ENCODE data around the gene ATPAF1.

DNA sequence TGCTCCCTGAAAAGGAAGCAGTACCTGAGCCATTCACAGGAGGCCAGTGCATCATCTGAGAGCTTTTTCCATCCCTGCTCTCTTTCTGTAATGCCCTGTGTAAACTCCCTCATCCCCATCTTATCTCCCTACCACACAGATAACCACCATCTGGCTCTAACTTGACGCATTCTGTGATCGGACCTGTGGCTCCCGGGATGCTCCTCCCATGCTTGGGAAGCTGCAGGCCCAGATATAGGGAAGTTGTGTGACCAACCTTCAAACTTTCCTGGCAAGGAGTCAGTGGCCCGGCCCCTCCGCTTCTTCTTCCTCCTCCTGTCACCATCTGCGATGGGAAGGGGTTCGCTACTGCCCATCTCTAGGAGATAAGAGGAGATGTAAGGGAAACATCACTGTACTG is 85.2 kb downstream of the ATPAF1 start:
- TF ChIP-seq, protein P1, sequence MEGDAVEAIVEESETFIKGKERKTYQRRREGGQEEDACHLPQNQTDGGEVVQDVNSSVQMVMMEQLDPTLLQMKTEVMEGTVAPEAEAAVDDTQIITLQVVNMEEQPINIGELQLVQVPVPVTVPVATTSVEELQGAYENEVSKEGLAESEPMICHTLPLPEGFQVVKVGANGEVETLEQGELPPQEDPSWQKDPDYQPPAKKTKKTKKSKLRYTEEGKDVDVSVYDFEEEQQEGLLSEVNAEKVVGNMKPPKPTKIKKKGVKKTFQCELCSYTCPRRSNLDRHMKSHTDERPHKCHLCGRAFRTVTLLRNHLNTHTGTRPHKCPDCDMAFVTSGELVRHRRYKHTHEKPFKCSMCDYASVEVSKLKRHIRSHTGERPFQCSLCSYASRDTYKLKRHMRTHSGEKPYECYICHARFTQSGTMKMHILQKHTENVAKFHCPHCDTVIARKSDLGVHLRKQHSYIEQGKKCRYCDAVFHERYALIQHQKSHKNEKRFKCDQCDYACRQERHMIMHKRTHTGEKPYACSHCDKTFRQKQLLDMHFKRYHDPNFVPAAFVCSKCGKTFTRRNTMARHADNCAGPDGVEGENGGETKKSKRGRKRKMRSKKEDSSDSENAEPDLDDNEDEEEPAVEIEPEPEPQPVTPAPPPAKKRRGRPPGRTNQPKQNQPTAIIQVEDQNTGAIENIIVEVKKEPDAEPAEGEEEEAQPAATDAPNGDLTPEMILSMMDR (conservative IDR thresholded peaks at IDR 0.05; ENCODE audit: low read length) = no peak
- TF ChIP-seq EZH2phosphoT487 (IDR thresholded peaks at IDR 0.05; ENCODE audit: borderline replicate concordance) = no peak
